B cell (primary cell): ENCODE measurements around the gene RBM17. TPM values are rescaled to one million over a fixed set of nuclear protein-coding genes. Genes with fewer than 3 reads are reported as not detected.

Experiments used
- ATAC-seq: fragments of 200-7000 bp; cut with Tn5 transposase; one replicate; pipeline ENCODE4 v1.10.0; 2021; ENCODE audit warnings: low read depth, mild to moderate bottlenecking, moderate number of reproducible peaks, moderate library complexity
- CTCF ChIA-PET: fragments of 350-600 bp; sonication (Branson Sonifier 250); formaldehyde crosslinking; loops from one replicate; lab custom pipeline; 2021; ENCODE audit warnings: antibody characterized with exemption, inconsistent platforms; lab: Charles Lee
- POLR2A ChIA-PET: fragments of 350-600 bp; sonication (Branson Sonifier 250); formaldehyde crosslinking; loops from one replicate; lab custom pipeline; 2021; ENCODE audit warnings: antibody characterized with exemption; lab: Charles Lee
- DNase-seq: peaks from one replicate; pipeline ENCODE4 v3.0.0; 2013
- H2AFZ ChIP-seq: 2 replicates; pipeline ENCODE4 v1.6.1; 2012; ENCODE audit warnings: mild to moderate bottlenecking, low read depth, low read length; ENCODE audit not compliant: insufficient read depth, poor library complexity, severe bottlenecking
- H3K27ac ChIP-seq, 2 donors: 1 replicate in 1 of 2; 2 replicates in 1 of 2; pipeline ENCODE4 v1.5.1; 2012 to 2013; ENCODE audit warnings: low read length in 2 of 2, mild to moderate bottlenecking in 2 of 2, moderate library complexity in 1 of 2
- H3K27me3 ChIP-seq, 4 experiments: fragments of 200-600 bp in 1 of 4; sonication (generic) in 1 of 4; replicated peaks in 1 of 4; 1 replicate in 2 of 4; 2 replicates in 2 of 4; pipeline versions ENCODE4 v1.6.1 to v1.7.0; 2013 to 2016; ENCODE audit warnings: low read length in 3 of 4, mild to moderate bottlenecking in 2 of 4, mixed read lengths in 1 of 4, moderate library complexity in 1 of 4; ENCODE audit not compliant: insufficient read depth in 4 of 4, control insufficient read depth in 3 of 4; ENCODE audit errors: control extremely low read depth in 1 of 4
- H3K36me3 ChIP-seq, 2 experiments: replicated peaks in 1 of 2; 1 replicate in 1 of 2; 2 replicates in 1 of 2; pipeline versions ENCODE4 v1.6.1 to v1.7.1; 2013; ENCODE audit warnings: low read length in 1 of 2; ENCODE audit not compliant: insufficient read depth in 2 of 2, control insufficient read depth in 1 of 2; ENCODE audit errors: control extremely low read depth in 1 of 2, extremely low read depth in 1 of 2
- H3K4me1 ChIP-seq, 2 donors: fragments of 200-600 bp in 1 of 2; sonication (generic) in 1 of 2; 1 replicate in 1 of 2; 2 replicates in 1 of 2; pipeline versions ENCODE4 v1.5.1 to v1.6.1; 2013 to 2017; ENCODE audit warnings: low read length in 2 of 2; ENCODE audit not compliant: control insufficient read depth in 2 of 2, insufficient read depth in 2 of 2
- H3K4me2 ChIP-seq: replicated peaks from 2 replicates; pipeline ENCODE3; 2012; ENCODE audit warnings: mild to moderate bottlenecking, low read depth, low read length; ENCODE audit not compliant: poor library complexity, severe bottlenecking
- H3K4me3 ChIP-seq, 5 experiments: fragments of 200-600 bp in 1 of 5; sonication (generic) in 1 of 5; 1 replicate in 3 of 5; 2 replicates in 2 of 5; pipeline versions ENCODE4 v1.5.1 to v1.7.0; 2011 to 2016; ENCODE audit warnings: low read length in 4 of 5, mild to moderate bottlenecking in 4 of 5, low read depth in 2 of 5, control low read depth in 1 of 5, moderate library complexity in 1 of 5; ENCODE audit not compliant: insufficient read depth in 1 of 5; ENCODE audit errors: control extremely low read depth in 1 of 5, extremely low read depth in 1 of 5
- H3K79me2 ChIP-seq: fragments of 200-600 bp; sonication (generic); one replicate; pipeline ENCODE4 v1.6.0; 2016; ENCODE audit warnings: low read length; ENCODE audit not compliant: control insufficient read depth, insufficient read depth
- H3K9ac ChIP-seq: fragments of 200-600 bp; sonication (generic); 2 replicates; pipeline ENCODE4 v1.6.1; 2017; ENCODE audit warnings: mild to moderate bottlenecking, low read length, moderate library complexity
- H3K9me3 ChIP-seq, 3 donors: one replicate each; pipeline versions ENCODE4 v1.6.1 to v1.7.1; 2013; ENCODE audit warnings: low read length in 2 of 3; ENCODE audit not compliant: control insufficient read depth in 2 of 3, insufficient read depth in 1 of 3; ENCODE audit errors: control extremely low read depth in 1 of 3
- H4K20me1 ChIP-seq: 2 replicates; pipeline ENCODE4 v1.6.0; 2012; ENCODE audit warnings: mild to moderate bottlenecking, low read length; ENCODE audit not compliant: insufficient read depth, control insufficient read depth, poor library complexity, severe bottlenecking
- H3K27ac Mint-ChIP-seq: one replicate; pipeline ENCODE4 v1.8.0; 2021; ENCODE audit warnings: mixed read lengths
- H3K27me3 Mint-ChIP-seq: one replicate; pipeline ENCODE4 v1.8.0; 2021; ENCODE audit warnings: mixed read lengths
- H3K4me1 Mint-ChIP-seq: one replicate; pipeline ENCODE4 v1.8.0; 2021; ENCODE audit warnings: mixed read lengths
- H3K4me3 Mint-ChIP-seq: one replicate; pipeline ENCODE4 v1.8.0; 2021; ENCODE audit warnings: mixed read lengths
- H3K9me3 Mint-ChIP-seq: one replicate; pipeline ENCODE4 v1.8.0; 2022; ENCODE audit warnings: mixed read lengths; ENCODE audit not compliant: insufficient read depth
- EZH2 ChIP-seq: IDR thresholded peaks from 2 replicates; pipeline ENCODE4 v1.6.1; 2012; ENCODE audit warnings: borderline replicate concordance, low read depth, mild to moderate bottlenecking, moderate library complexity, low read length; ENCODE audit not compliant: insufficient read depth, poor library complexity, severe bottlenecking
- WGBS: methylation state at CpG from one replicate; pipeline ENCODE4 v1.1.5; 2013; ENCODE audit warnings: missing lambda C conversion rate; ENCODE audit not compliant: insufficient coverage; 5-methylcytosine and 5-hydroxymethylcytosine counted together
- intact Hi-C: fragments of 100-400 bp; cut with micrococcal nuclease; formaldehyde crosslinking; loops from one replicate; pipeline ENCODE4 v1.10.0; 2022
- polyA plus RNA-seq: library from polyadenylated mRNA; depleted of rRNA; stranded (reverse); fragments of >200 nt; gene quantifications from 2 replicates; pipeline ENCODE4 v1.2.3, GENCODE V29; 2012
- total RNA-seq, 2 donors: library from RNA; stranded (reverse); fragments of 120-200 nt in 1 of 2; gene quantifications; 1 replicate in 1 of 2; 2 replicates in 1 of 2; pipeline versions ENCODE4 v1.2.3 to v1.2.4, GENCODE V29; 2013 to 2022
- TF ChIP-seq, protein P1 (sequence below): fragments of 200-600 bp; IDR thresholded peaks from one replicate; pipeline ENCODE4 v1.8.0; 2022; ENCODE audit warnings: antibody characterized with exemption, mild to moderate bottlenecking

The RBM17 gene
- total and polyA plus RNA-seq, 2 donors (not counting 1 experiment from before 2014, with no cell fraction given), result 34.7 to 168 TPM

DNA sequence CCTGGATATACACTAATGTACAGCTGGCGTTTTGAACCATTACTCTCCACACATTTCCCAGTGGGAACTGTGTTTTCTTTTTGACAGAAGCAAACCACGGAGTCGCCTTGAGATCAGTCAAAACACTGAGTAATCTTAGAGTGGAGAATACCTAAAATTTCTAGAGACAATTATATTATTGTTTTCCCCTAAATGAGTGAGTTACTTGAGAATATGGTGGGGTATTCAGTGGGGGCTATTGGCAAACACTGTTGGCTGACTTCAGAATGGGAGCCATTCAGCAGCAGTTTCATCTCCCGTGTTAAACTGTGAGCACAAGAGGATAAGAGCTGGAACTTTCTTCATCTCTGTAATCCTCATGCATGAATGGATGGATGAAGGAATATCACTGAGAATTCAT, 32.9 kb upstream of the RBM17 start:
- Mint-ChIP-seq H3K4me1 (peaks cover 86% of the 10 kb centered on the region), H3K27me3 (no peaks in the 10 kb centered on the region), H3K9me3 (no peaks in the 10 kb centered on the region), H3K4me3 (peak overlapping the region; percentile 32), H3K27ac (peak overlapping the region; percentile 68)
- ChIA-PET POLR2A (interaction anchor here (0.5 to 2.1 kb wide), 3 partner anchors 18 to 62 kb away, joined by 3 to 5 read pairs (median 3); no protein-coding TSS in a partner anchor), CTCF (interaction anchor here (0.6 to 4.0 kb wide), 5 partner anchors 12 to 62 kb away, joined by 3 to 45 read pairs (median 4); no protein-coding TSS in a partner anchor)
- H3K27ac ChIP-seq, result peak overlapping the region in 1 of 2 donors; percentile 27
- H3K4me1 ChIP-seq, result peaks cover 64 to 79% of the 10 kb centered on the region in 2 donors
- peaks cover 15% of the 10 kb centered on the region for H3K79me2 ChIP-seq
- no peak overlapping the region for H3K9ac ChIP-seq
- H3K4me2 ChIP-seq, result no peak overlapping the region
- H3K36me3 ChIP-seq, result no peaks in the 10 kb centered on the region
- no CpG with 5 or more reads among the region's 4 CpGs for WGBS
- H2AFZ ChIP-seq, result no peak overlapping the region
- no peak for TF ChIP-seq EZH2
- TF ChIP-seq, protein P1, sequence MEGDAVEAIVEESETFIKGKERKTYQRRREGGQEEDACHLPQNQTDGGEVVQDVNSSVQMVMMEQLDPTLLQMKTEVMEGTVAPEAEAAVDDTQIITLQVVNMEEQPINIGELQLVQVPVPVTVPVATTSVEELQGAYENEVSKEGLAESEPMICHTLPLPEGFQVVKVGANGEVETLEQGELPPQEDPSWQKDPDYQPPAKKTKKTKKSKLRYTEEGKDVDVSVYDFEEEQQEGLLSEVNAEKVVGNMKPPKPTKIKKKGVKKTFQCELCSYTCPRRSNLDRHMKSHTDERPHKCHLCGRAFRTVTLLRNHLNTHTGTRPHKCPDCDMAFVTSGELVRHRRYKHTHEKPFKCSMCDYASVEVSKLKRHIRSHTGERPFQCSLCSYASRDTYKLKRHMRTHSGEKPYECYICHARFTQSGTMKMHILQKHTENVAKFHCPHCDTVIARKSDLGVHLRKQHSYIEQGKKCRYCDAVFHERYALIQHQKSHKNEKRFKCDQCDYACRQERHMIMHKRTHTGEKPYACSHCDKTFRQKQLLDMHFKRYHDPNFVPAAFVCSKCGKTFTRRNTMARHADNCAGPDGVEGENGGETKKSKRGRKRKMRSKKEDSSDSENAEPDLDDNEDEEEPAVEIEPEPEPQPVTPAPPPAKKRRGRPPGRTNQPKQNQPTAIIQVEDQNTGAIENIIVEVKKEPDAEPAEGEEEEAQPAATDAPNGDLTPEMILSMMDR, result no peak
- H3K27me3 ChIP-seq, result no peaks in the 10 kb centered on the region
- DNase-seq, result no peak
- H3K4me3 ChIP-seq, result no peak overlapping the region
- H3K9me3 ChIP-seq, result no peaks in the 10 kb centered on the region
- H4K20me1 ChIP-seq, result no peaks in the 10 kb centered on the region
- no peak for ATAC-seq
- intact Hi-C loops, result loop anchor here (10.0 kb wide), 1 partner anchor 241 kb away; the partner anchor contains the start of gene GDI2

DNA sequence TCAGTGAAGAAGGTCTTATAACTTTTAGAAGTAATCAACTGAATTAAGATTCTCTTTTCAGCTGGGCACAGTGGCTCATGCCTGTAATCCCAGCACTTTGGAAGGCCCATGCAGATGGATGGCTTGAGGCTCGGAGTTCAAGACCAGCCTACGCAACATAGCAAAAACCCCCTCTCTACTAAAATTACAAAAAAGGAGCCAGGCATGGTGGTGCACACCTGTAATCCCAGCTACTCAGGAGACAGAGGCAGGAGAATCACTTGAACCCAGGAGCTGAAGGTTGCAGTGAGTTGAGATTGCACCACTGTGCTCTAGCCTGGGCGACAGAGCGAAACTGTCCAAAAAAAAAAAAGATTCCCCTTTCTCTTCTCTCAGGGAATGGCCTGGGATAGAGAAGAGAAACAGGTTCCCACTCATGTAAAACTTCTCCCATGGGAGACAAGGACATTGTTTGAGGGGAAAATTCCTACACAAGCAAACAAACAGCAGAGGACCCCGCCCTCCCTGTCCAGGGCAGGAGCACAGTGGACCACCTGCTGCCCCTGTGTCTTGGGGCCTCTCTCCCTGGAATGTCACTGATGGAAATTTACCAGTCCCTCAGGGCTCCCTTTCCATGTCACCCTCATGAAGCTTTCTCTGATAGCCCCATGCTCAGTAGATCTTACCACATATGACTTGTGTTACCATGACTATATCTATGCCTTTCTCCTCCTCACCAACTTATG, 32.3 kb upstream of the RBM17 start:
- intact Hi-C loops, result loop anchor here (10.0 kb wide), 1 partner anchor 242 kb away; the partner anchor contains the start of gene GDI2
- peak overlapping the region; percentile 18 for H3K4me2 ChIP-seq
- no peak for ATAC-seq
- peaks cover 66 to 78% of the 10 kb centered on the region in 2 donors for H3K4me1 ChIP-seq
- no peak overlapping the region for H3K9ac ChIP-seq
- no peak for DNase-seq
- H3K27me3 Mint-ChIP-seq, result no peaks in the 10 kb centered on the region
- CTCF ChIA-PET, result interaction anchor here (0.6 to 4.0 kb wide), 6 partner anchors 11 to 63 kb away, joined by 3 to 45 read pairs (median 4); no protein-coding TSS in a partner anchor
- H3K27ac Mint-ChIP-seq, result peak overlapping the region; percentile 89
- no peak for TF ChIP-seq EZH2
- TF ChIP-seq, protein P1, result no peak
- H3K4me3 ChIP-seq, result no peak overlapping the region
- peaks cover 15% of the 10 kb centered on the region for H3K79me2 ChIP-seq
- H3K9me3 Mint-ChIP-seq, result no peaks in the 10 kb centered on the region
- H3K27ac ChIP-seq, result peak overlapping the region; percentile 17 to 27
- H2AFZ ChIP-seq, result no peak overlapping the region
- H3K4me3 Mint-ChIP-seq, result peak overlapping the region; percentile 97
- no peaks in the 10 kb centered on the region for H3K27me3 ChIP-seq
- H3K4me1 Mint-ChIP-seq, result peaks cover 84% of the 10 kb centered on the region
- POLR2A ChIA-PET, result interaction anchor here (0.6 to 2.1 kb wide), 6 partner anchors 8 to 1255 kb away, joined by 3 to 12 read pairs (median 4); no protein-coding TSS in a partner anchor
- H3K9me3 ChIP-seq, result no peaks in the 10 kb centered on the region
- no peaks in the 10 kb centered on the region for H3K36me3 ChIP-seq
- H4K20me1 ChIP-seq, result no peaks in the 10 kb centered on the region
- WGBS, result no CpG with 5 or more reads among the region's 5 CpGs
